PFSK-1 (cell line): ENCODE data around the gene UGT1A6.

Experiments
- FOXP2 ChIP-seq: optimal IDR thresholded peaks from 2 replicates; pipeline ENCODE3; 2011; ENCODE audit warnings: borderline replicate concordance, control low read depth, inconsistent platforms; ENCODE audit not compliant: insufficient read depth; ENCODE audit errors: extremely low read length, extremely low read depth
- POLR2AphosphoS5 ChIP-seq: IDR thresholded peaks from 2 replicates; pipeline ENCODE4 v1.6.1; 2012; ENCODE audit warnings: low read depth, mild to moderate bottlenecking, control low read depth, low read length, moderate library complexity
- REST ChIP-seq, 2 experiments: IDR thresholded peaks; 2 replicates each; pipeline versions ENCODE4 v1.6.1 to v1.8.0; 2011 to 2012; ENCODE audit warnings: low read depth in 2 of 2, low read length in 2 of 2, control low read depth in 1 of 2, inconsistent platforms in 1 of 2, mild to moderate bottlenecking in 1 of 2, moderate library complexity in 1 of 2; ENCODE audit not compliant: insufficient read depth in 1 of 2
- SIN3A ChIP-seq: IDR thresholded peaks from 2 replicates; pipeline ENCODE4 v1.6.1; 2012; ENCODE audit warnings: mild to moderate bottlenecking, low read length, moderate library complexity, borderline replicate concordance; ENCODE audit not compliant: insufficient read depth
- TAF1 ChIP-seq: IDR thresholded peaks from 2 replicates; pipeline ENCODE4 v1.6.1; 2012; ENCODE audit warnings: low read length, control low read depth, borderline replicate concordance; ENCODE audit not compliant: insufficient read depth

Gene UGT1A6

GRCh38 chr2:233706720-233707119 is 14.0 kb downstream of the UGT1A6 start:
- TF ChIP-seq SIN3A (no peak), FOXP2 (no peak), TAF1 (no peak), REST (IDR thresholded peaks at IDR 0.05; ENCODE audit: insufficient read depth in 1 of 2, low read depth in 2 of 2, low read length in 2 of 2) (no peak), POLR2AphosphoS5 (no peak)

GRCh38 chr2:233707940-233708644 is 15.4 kb downstream of the UGT1A6 start:
- no peak for TF ChIP-seq TAF1
- no peak for TF ChIP-seq REST (IDR thresholded peaks at IDR 0.05; ENCODE audit: insufficient read depth in 1 of 2, low read depth in 2 of 2, low read length in 2 of 2)
- no peak for TF ChIP-seq FOXP2
- no peak for TF ChIP-seq SIN3A
- TF ChIP-seq POLR2AphosphoS5 = no peak

- TF ChIP-seq FOXP2 (no peak), TAF1 (no peak), POLR2AphosphoS5 (no peak), REST (IDR thresholded peaks at IDR 0.05; ENCODE audit: insufficient read depth in 1 of 2, low read depth in 2 of 2, low read length in 2 of 2) (no peak), SIN3A (no peak)
Measured at GRCh38 chr2:233708942-233709341, 16.3 kb downstream of the UGT1A6 start.

- no peak for TF ChIP-seq REST (IDR thresholded peaks at IDR 0.05; ENCODE audit: insufficient read depth in 1 of 2, low read depth in 2 of 2, low read length in 2 of 2)
- TF ChIP-seq TAF1 = no peak
- no peak for TF ChIP-seq FOXP2
- no peak for TF ChIP-seq POLR2AphosphoS5
- TF ChIP-seq SIN3A = no peak
Measured at GRCh38 chr2:233711312-233712008, 18.8 kb downstream of the UGT1A6 start.
